Measurements from ENCODE around the gene FNDC3B. TPM values are rescaled to one million over a fixed set of nuclear protein-coding genes. Genes with fewer than 3 reads are reported as not detected.

Gene FNDC3B
- total and polyA plus RNA-seq, 3 donors from 2014 or later: 24.2 to 63.5 (median 57.7) TPM

- intact Hi-C loops (cut with DNase I; ENCODE audit: low total_unique reads): no loop called here
- Histone ChIP-seq H3K36me3 (ENCODE audit: low read depth, missing control alignments) (no peaks in the 10 kb centered on the region), H3K4me1 (peaks cover 21% of the 10 kb centered on the region), H3K27ac (no peak overlapping the region), H3K27me3 (no peaks in the 10 kb centered on the region), H3K4me3 (no peak overlapping the region), H3K9me3 (no peaks in the 10 kb centered on the region)
- no peak for DNase-seq
- WGBS, 2 donors: 86 to 87% methylated on average over 2 of the region's 2 CpGs
- TF ChIP-seq CTCF (IDR thresholded peaks at IDR 0.05): no peak
Observed at GRCh38 chr3:172130717-172131050, 91.3 kb downstream of the FNDC3B start.

GRCh38 chr3:172131746-172132145 is 92.4 kb downstream of the FNDC3B start:
- Histone ChIP-seq H3K36me3 (ENCODE audit: low read depth, missing control alignments) (no peaks in the 10 kb centered on the region), H3K27ac (no peak overlapping the region), H3K27me3 (no peaks in the 10 kb centered on the region), H3K4me3 (no peak overlapping the region), H3K4me1 (peaks cover 20% of the 10 kb centered on the region), H3K9me3 (no peaks in the 10 kb centered on the region)
- intact Hi-C loops (cut with DNase I; ENCODE audit: low total_unique reads): no loop called here
- no peak for TF ChIP-seq CTCF (IDR thresholded peaks at IDR 0.05)
- TF ChIP-seq POLR2A (IDR thresholded peaks at IDR 0.05): no peak
- 88 to 100% methylated on average over 1 of the region's 1 CpG for WGBS, 2 donors
- DNase-seq: no peak

- peaks cover 20% of the 10 kb centered on the region for H3K4me1 ChIP-seq
- intact Hi-C loops (cut with DNase I; ENCODE audit: low total_unique reads): no loop called here
- H3K9me3 ChIP-seq: no peaks in the 10 kb centered on the region
- no peak overlapping the region for H3K4me3 ChIP-seq
- no peaks in the 10 kb centered on the region for H3K36me3 ChIP-seq (ENCODE audit: low read depth, missing control alignments)
- H3K27ac ChIP-seq: no peak overlapping the region
- WGBS, 2 donors: 84 to 86% methylated on average over 4 of the region's 4 CpGs
- TF ChIP-seq CTCF (IDR thresholded peaks at IDR 0.05) (no peak), POLR2A (IDR thresholded peaks at IDR 0.05) (no peak)
- no peak for DNase-seq
- no peaks in the 10 kb centered on the region for H3K27me3 ChIP-seq
Observed at GRCh38 chr3:172132159-172132586, 92.8 kb downstream of the FNDC3B start.

DNA sequence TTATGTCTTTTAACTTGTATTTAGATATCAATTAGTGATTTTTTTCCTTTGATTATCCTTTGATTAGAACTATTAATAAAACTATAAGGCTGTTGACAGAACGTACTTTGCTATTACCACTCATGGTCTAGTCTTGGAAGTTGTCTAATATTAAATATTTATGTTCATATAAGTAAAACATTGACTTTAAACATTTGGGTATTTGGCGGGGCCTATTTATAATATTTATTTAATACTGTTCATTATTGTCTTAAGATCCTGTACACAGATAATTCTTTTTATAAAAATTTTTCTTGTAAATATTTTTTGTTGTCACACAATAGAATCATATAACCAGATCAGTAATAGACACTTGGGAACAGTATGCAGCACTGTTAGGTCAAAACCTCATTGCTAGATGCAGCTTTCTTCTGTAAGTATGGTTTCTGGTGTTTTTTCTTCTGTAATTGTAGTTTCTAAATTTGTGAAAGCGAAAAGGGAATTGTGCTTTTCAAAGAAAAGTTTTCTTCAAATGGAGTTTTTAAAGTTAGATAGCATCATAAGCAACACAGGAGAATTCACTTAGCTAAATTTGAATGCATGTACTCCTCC is 93.4 kb downstream of the FNDC3B start:
- intact Hi-C loops (cut with DNase I; ENCODE audit: low total_unique reads): no loop called here
- Histone ChIP-seq H3K4me3 (no peak overlapping the region), H3K9me3 (no peaks in the 10 kb centered on the region), H3K27me3 (no peaks in the 10 kb centered on the region), H3K27ac (no peak overlapping the region), H3K4me1 (peaks cover 26% of the 10 kb centered on the region), H3K36me3 (ENCODE audit: low read depth, missing control alignments) (no peaks in the 10 kb centered on the region)
- TF ChIP-seq CTCF (IDR thresholded peaks at IDR 0.05) (no peak), POLR2A (IDR thresholded peaks at IDR 0.05) (no peak)
- DNase-seq: no peak
- WGBS, 2 donors: 92 to 95% methylated on average over 3 of the region's 3 CpGs

DNA sequence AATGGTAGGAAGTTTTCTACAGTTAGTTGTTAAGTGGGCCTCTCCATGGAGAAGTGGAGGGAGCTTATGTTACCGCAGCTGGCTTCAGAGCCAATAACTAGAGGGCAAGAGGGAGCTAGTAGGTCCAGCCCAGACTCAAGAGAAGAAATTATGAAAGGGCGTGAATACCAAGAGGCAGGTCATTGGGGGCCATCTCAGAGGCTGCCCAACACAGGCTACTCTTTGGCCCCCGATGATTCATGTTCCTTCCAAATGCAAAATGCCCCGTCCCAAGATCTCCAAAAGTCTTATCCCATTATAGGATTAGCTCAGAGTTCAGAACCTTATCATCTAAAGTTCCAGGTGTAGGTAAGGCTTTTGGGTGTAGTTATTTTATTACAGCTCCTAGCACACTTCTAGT is 94.5 kb downstream of the FNDC3B start:
- no peak overlapping the region for H3K4me3 ChIP-seq
- H3K27ac ChIP-seq: no peak overlapping the region
- no peak for TF ChIP-seq POLR2A (IDR thresholded peaks at IDR 0.05)
- no peak for TF ChIP-seq CTCF (IDR thresholded peaks at IDR 0.05)
- no peak for DNase-seq
- H3K9me3 ChIP-seq: no peaks in the 10 kb centered on the region
- peaks cover 34% of the 10 kb centered on the region for H3K4me1 ChIP-seq
- intact Hi-C loops (cut with DNase I; ENCODE audit: low total_unique reads): no loop called here
- WGBS, 2 donors: 99 to 100% methylated on average over 4 of the region's 4 CpGs
- no peaks in the 10 kb centered on the region for H3K27me3 ChIP-seq
- no peaks in the 10 kb centered on the region for H3K36me3 ChIP-seq (ENCODE audit: low read depth, missing control alignments)

Data from testis (tissue), 3 donors.